GM21786 (cell line): ENCODE data around the gene TNFRSF21.

Experiments
- ATAC-seq: cut with Tn5 transposase; IDR thresholded peaks from one replicate; pipeline ENCODE4 v1.9.1; 2021; ENCODE audit not compliant: unreplicated experiment

TNFRSF21 gene

GRCh38 chr6:47181681-47182080 lies 128.0 kb downstream of the TNFRSF21 start:
- ATAC-seq = no peak
